ENCODE results near the gene IGFN1. TPM values are rescaled to one million over a fixed set of nuclear protein-coding genes. Genes with fewer than 3 reads are reported as not detected.

The IGFN1 gene
- total and polyA plus RNA-seq, 2 donors (not counting 3 experiments of a cell fraction or from before 2014, with no cell fraction given), result not detected

DNA sequence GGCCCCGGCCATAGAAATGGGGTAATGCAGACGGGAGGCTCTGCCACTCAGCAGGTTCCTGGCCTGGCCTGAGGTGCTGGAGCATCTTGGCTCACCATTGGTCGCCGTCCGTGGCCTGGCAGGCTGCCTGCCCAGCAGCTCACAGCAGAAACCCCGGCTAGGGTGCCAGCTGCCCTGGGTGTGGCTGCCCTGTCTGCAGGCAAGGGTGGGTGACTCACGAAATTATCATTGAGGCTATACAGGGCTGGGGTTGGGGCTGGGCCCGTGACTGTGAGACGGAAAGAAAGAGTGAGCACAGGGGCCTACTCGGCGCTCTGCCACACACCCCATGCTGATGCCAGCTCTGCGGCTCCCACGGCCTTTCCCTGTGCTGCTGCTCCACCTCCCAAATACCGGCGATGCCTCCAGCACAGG, 84.6 kb downstream of the IGFN1 start:
- Histone ChIP-seq H4K20me1 (replicated peaks; ENCODE audit: control insufficient read depth, extremely low read depth, insufficient read depth, low read length) (no peaks in the 10 kb centered on the region), H3K79me2 (ENCODE audit: control insufficient read depth, insufficient read depth, low read length) (no peaks in the 10 kb centered on the region), H3K27ac (ENCODE audit: insufficient read depth, low read depth, low read length) (no peak overlapping the region), H3K9me3 (replicated peaks; ENCODE audit: control insufficient read depth, insufficient read depth, low read length) (no peaks in the 10 kb centered on the region), H3K27me3 (ENCODE audit: control insufficient read depth in 2 of 2, insufficient read depth in 2 of 2, low read length in 2 of 2) (peaks cover 2 to 8% of the 10 kb centered on the region in 2 experiments), H3K9ac (replicated peaks; ENCODE audit: extremely low read depth, insufficient read depth, low read length) (no peak overlapping the region), H3K4me3 (replicated peaks in 1 of 3; ENCODE audit: insufficient read depth in 1 of 3, low read depth in 1 of 3, low read length in 3 of 3) (no peak overlapping the region), H3K36me3 (ENCODE audit: control insufficient read depth in 2 of 2, extremely low read depth in 1 of 2, insufficient read depth in 2 of 2, low read length in 2 of 2) (no peaks in the 10 kb centered on the region), H2AFZ (ENCODE audit: low read depth, low read length) (no peak overlapping the region), H3K4me1 (ENCODE audit: control insufficient read depth, extremely low read depth, insufficient read depth, low read length) (no peaks in the 10 kb centered on the region), H3K4me2 (ENCODE audit: insufficient read depth, low read length) (no peak overlapping the region), H3K9me1 (replicated peaks; ENCODE audit: control insufficient read depth, extremely low read depth, insufficient read depth, low read length) (no peaks in the 10 kb centered on the region)
- dilution Hi-C loops (cut with MboI; ENCODE audit: extremely low pct_ligation_motif_present, low sequenced_read_pairs) (no loop called here), intact Hi-C loops (cut with micrococcal nuclease) (no loop called here)
- DNase-seq (ENCODE audit: low read depth, low spot score) (no peak), FAIRE-seq (no peak)
- ChIA-PET CTCF (no interaction called here), POLR2A (no interaction called here)
- TF ChIP-seq POLR2AphosphoS5 (IDR thresholded peaks at IDR 0.05; ENCODE audit: insufficient read depth, low read depth, low read length) (no peak), JUN (IDR thresholded peaks at IDR 0.05; ENCODE audit: borderline replicate concordance, insufficient read depth, insufficient read length, low read depth) (no peak), POLR2A (IDR thresholded peaks at IDR 0.05; ENCODE audit: low read depth, low read length) (no peak), MYC (IDR thresholded peaks at IDR 0.05; ENCODE audit: low read depth, low read length) (no peak)
- BruUV-seq (replicated peaks), result no TSS peak

DNA sequence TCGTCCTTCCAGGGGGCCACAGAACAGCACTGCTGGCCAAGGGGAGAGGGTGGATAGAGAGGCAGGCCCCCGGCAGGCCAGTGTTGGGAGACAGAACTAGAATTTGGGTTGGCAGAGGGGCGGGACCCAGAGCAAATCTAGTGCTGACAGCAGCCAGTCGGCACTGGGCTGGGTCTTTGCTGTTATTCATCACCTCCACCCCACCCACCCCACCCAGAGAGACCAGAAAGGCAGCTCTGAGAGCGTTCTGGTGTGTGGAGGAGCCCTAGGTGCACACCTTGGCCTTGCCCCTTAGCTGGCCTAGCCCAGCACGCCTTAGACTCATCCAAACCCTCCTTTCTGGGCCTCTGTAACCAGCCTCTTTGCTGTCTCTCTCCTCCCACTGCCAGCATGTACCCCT, 86.3 kb downstream of the IGFN1 start:
- Histone ChIP-seq H3K9ac (replicated peaks; ENCODE audit: extremely low read depth, insufficient read depth, low read length) (no peak overlapping the region), H3K9me1 (replicated peaks; ENCODE audit: control insufficient read depth, extremely low read depth, insufficient read depth, low read length) (no peaks in the 10 kb centered on the region), H3K4me3 (replicated peaks in 1 of 3; ENCODE audit: insufficient read depth in 1 of 3, low read depth in 1 of 3, low read length in 3 of 3) (no peak overlapping the region), H4K20me1 (replicated peaks; ENCODE audit: control insufficient read depth, extremely low read depth, insufficient read depth, low read length) (no peaks in the 10 kb centered on the region), H3K36me3 (ENCODE audit: control insufficient read depth in 2 of 2, extremely low read depth in 1 of 2, insufficient read depth in 2 of 2, low read length in 2 of 2) (no peaks in the 10 kb centered on the region), H3K4me1 (ENCODE audit: control insufficient read depth, extremely low read depth, insufficient read depth, low read length) (no peaks in the 10 kb centered on the region), H2AFZ (ENCODE audit: low read depth, low read length) (no peak overlapping the region), H3K27ac (ENCODE audit: insufficient read depth, low read depth, low read length) (no peak overlapping the region), H3K79me2 (ENCODE audit: control insufficient read depth, insufficient read depth, low read length) (no peaks in the 10 kb centered on the region), H3K27me3 (ENCODE audit: control insufficient read depth in 2 of 2, insufficient read depth in 2 of 2, low read length in 2 of 2) (peaks cover 12 to 23% of the 10 kb centered on the region in 2 experiments), H3K4me2 (ENCODE audit: insufficient read depth, low read length) (no peak overlapping the region), H3K9me3 (replicated peaks; ENCODE audit: control insufficient read depth, insufficient read depth, low read length) (no peaks in the 10 kb centered on the region)
- DNase-seq (ENCODE audit: low read depth, low spot score) (no peak), FAIRE-seq (no peak)
- no peak for TF ChIP-seq JUN (IDR thresholded peaks at IDR 0.05; ENCODE audit: borderline replicate concordance, insufficient read depth, insufficient read length, low read depth)
- TF ChIP-seq CTCF (IDR thresholded peaks at IDR 0.05; ENCODE audit: extremely low read depth in 1 of 2, insufficient read depth in 1 of 2, low read depth in 1 of 2, low read length in 2 of 2), result no peak
- TF ChIP-seq GATA2 (IDR thresholded peaks at IDR 0.05; ENCODE audit: insufficient read depth, insufficient read length, low read depth, low read length), result no peak
- TF ChIP-seq FOS (IDR thresholded peaks at IDR 0.05; ENCODE audit: borderline replicate concordance, insufficient read depth, low read length), result no peak
- no peak for TF ChIP-seq POLR2AphosphoS5 (IDR thresholded peaks at IDR 0.05; ENCODE audit: insufficient read depth, low read depth, low read length)
- no peak for TF ChIP-seq POLR2A (IDR thresholded peaks at IDR 0.05; ENCODE audit: low read depth, low read length)
- TF ChIP-seq, protein P1, sequence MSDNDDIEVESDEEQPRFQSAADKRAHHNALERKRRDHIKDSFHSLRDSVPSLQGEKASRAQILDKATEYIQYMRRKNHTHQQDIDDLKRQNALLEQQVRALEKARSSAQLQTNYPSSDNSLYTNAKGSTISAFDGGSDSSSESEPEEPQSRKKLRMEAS (IDR thresholded peaks at IDR 0.05; ENCODE audit: insufficient read depth, insufficient read length), result no peak
- no peak for TF ChIP-seq MYC (IDR thresholded peaks at IDR 0.05; ENCODE audit: low read depth, low read length)
- no peak for TF ChIP-seq EZH2 (IDR thresholded peaks at IDR 0.05; ENCODE audit: borderline replicate concordance, low read depth, low read length, severe bottlenecking)
- intact Hi-C loops (cut with micrococcal nuclease) (no loop called here), dilution Hi-C loops (cut with MboI; ENCODE audit: extremely low pct_ligation_motif_present, low sequenced_read_pairs) (no loop called here)
- POLR2A ChIA-PET, result no interaction called here
- BruUV-seq (replicated peaks), result no TSS peak
- CTCF ChIA-PET, result interaction anchor here (0.8 kb wide), 1 partner anchor 84 kb away, joined by 3 read pairs; no protein-coding TSS in a partner anchor

All from endothelial cell of umbilical vein (primary cell).